CD4-positive, alpha-beta T cell treated with Interleukin-17A for 4 hours (primary cell): ENCODE data around the gene ST6GALNAC4.

Experiments used
- DNase-seq: peaks from one replicate; pipeline ENCODE4 v3.0.0-alpha.2; 2020; ENCODE audit warnings: mixed read lengths

The ST6GALNAC4 gene

DNA sequence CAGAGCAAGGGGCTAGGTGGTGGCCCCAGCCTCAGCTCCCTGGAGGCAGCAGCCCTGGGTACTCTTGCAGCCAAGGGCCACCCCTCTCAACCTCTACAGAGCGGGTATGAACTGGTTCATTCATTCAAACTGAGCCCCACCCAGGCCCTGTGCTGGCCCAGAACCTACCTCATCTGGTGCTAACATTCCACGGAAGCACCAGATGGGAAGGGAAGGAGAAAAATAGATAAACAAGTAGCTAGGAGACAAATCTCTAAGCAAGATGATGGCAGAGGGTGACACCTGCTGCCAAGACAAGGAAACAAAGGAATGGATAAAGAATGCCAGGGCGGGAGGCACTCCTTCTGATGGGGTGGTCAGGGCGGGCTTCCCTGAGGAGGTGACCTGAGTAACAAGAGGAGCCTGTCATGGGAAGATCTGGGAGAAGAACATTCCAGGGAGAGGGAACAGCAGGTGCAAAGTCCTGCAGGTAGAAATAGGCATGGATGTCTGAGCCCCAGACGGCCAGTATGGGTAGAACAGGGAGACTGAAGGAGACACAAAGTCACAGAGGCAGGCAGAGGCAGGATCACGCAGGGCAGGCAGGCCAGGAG lies 6.1 kb downstream of the ST6GALNAC4 start:
- peak; percentile 42 for DNase-seq

GRCh38 chr9:127909839-127910273 lies 7.0 kb downstream of the ST6GALNAC4 start:
- DNase-seq = no peak

DNA sequence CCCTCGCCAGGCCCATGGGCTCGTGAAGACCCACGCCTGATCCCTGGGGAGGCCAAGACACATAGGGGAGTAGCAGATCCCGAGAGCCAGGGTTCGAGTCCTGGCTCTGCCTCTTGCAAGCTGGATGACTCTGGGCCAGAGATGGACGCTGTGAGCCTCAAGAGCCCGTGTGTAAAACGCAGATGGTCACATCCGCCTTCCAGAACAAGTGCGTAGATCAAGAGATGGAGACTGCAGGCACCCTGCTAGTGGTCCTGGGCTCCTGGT lies 8.2 kb downstream of the ST6GALNAC4 start:
- DNase-seq = no peak

- DNase-seq = no peak
Observed at GRCh38 chr9:127907867-127908659, 8.8 kb downstream of the ST6GALNAC4 start.

GRCh38 chr9:127905788-127906191 lies 11.1 kb downstream of the ST6GALNAC4 start:
- DNase-seq = peak; percentile 82

DNA sequence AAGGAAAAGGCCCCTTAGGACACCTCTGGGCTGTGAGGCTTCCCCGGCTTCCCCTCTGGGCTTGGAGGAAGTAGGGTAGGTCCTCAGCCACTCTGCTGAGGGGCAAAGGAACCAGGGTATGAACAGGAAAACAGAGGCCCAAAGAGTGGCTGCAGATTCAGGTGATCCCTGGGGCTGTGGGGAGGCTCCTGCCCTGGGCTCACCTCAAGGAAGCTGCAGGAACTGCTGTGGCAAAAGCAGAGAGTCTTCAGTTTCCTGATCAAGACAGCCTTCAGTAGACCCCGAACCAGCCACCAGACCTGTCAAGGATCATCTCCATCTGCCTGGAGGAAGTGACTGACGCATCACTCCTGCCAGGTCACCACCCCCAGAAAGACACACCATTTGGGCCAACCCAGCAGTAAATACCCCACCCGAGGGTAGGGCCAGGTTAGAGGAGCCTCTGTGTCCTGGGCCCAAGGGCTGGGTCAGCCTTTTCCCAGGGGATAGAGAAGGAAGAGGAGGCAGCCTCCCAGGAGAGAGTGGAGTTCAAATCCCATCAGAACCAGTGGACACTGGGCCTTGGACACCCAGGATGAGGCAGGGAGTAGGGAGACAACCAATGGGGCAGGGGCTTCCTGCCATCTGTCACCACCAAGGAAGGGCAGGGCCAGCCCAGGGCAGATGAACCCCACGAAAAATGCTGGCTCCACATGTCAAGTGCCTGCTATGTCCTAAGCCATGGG lies 11.7 kb downstream of the ST6GALNAC4 start:
- peak; percentile 81 for DNase-seq

- peak; percentile 25 for DNase-seq
Observed at GRCh38 chr9:127904561-127905003, 12.3 kb downstream of the ST6GALNAC4 start.

GRCh38 chr9:127903557-127904475 lies 13.0 kb downstream of the ST6GALNAC4 start:
- DNase-seq = peak; percentile 83

- DNase-seq = peak; percentile 79
Observed at GRCh38 chr9:127899128-127899943, 17.5 kb downstream of the ST6GALNAC4 start, which contains the start of gene ST6GALNAC6. Gene ST6GALNAC6 (minus strand): TSS chr9:127899603. CDS start chr9:127897981, 1,622 bp downstream.

- DNase-seq = peak; percentile 24
Observed at GRCh38 chr9:127898433-127899127, 18.3 kb downstream of the ST6GALNAC4 start.

- DNase-seq = peak; percentile 58
Observed at GRCh38 chr9:127897193-127897692, 19.6 kb downstream of the ST6GALNAC4 start.

DNA sequence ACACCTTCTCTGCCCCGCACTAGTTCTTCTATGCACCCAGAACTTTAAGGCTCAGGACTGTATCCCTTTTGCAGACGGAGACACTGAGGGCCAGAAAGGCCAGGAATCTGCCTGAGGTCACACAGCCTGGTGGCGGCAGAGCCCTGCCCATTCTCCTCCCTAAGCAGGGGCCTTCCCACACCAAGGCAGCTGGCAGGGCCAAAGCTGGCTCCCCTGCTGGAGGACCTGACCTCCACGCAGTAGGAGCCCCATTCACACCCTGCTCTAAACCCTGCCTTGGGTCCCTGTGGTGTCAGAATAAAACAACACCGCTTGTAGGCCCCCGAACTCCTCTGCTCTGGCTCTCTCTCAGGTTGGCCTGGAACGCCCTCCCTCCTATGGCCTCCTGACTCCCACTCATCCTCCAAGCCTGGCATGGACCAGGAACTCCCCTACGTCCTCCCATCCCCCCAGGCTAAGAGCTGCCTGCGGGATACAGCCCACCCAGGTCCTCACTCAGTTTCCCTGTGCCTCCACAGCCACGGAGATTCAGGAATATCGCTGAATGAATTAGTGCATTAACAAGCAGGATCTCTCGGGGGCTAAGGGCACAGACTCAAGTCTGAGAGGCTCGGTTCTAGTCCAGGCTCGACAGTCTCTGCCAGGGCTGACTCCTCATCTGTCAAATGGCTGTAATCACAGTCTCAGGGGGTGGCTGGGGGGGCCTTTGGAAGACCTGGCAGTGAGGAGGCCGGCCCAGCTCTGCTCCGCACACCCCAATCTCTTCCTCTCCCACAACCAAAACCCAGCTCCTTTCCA lies 20.2 kb downstream of the ST6GALNAC4 start:
- DNase-seq = no peak

- no peak for DNase-seq
Observed at GRCh38 chr9:127895811-127896210, 21.0 kb downstream of the ST6GALNAC4 start.

DNA sequence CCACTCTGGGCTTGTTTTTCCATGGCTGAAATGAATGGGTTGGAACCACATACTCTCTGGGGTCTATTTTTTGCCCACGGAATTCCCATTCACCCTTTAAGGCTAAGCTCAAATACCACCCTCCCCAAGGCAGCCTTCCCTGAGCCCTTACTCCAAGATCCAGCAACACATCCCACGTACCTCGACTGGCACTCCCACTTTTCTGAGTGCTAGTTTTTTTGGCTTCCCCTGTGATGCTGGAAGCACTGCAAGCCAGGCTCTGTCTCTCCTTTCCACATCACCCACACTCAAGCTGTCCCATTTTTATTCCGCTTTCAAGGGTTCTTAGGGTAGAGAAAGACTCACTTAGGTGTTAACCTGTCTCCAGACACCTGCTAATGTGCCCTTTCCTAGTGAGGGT lies 23.4 kb downstream of the ST6GALNAC4 start:
- no peak for DNase-seq

DNA sequence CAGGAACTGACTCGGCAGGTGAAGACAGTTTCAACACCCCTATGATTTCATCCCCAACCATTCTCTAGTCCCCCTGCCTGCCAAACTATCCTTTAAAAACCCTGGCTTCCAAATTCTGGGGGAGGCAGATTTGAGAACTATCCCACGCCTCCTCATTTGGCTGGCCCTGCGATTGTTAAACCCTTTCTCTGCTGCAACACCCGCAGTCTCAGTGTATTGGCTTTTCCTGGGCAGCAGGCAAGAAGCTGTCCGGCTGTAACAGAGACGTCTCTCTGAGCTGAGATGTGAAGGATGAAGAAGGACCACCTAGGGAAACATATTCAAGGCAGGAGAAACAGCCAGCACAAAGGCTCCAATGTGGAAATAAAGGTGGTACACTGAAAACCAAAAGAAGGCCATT lies 24.0 kb downstream of the ST6GALNAC4 start:
- DNase-seq = no peak

DNA sequence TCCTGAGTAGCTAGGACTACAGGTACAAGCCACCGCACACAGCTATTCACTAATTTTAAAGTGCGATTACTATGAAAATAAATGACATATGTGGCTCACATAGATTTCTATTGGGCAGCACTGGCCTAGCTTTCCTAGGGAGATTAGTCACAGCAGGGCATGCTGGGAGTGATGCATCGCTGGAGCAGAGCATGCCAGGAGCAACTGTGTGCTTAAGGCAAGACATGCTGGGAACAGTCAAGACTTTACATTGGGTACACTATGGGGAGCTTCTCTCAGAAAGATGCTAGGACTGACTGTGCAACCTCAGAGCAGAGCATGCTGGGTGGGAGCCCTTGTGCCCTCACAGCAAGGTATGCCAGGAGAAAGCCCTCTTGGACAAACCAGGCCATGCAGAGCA lies 26.8 kb downstream of the ST6GALNAC4 start:
- DNase-seq = no peak

DNA sequence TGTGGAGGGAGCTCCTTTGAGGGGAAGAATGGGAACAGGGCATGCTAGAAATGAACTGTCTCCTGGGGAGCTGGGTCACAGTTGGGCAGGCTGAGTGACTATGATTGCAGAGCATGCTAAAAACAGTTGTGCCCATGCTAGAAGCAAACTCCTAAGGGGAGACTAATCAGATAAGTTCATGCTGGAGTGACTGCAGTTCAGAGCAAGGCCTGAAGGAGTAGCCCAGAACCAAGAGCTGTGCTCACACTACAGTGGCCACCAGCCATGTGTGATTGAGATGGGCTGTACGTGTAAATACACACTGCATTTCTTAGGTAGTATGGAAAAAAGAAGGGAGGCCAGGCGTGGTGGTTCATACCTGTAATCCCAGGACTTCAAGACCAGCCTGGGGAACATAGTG lies 29.0 kb downstream of the ST6GALNAC4 start:
- DNase-seq = no peak

DNA sequence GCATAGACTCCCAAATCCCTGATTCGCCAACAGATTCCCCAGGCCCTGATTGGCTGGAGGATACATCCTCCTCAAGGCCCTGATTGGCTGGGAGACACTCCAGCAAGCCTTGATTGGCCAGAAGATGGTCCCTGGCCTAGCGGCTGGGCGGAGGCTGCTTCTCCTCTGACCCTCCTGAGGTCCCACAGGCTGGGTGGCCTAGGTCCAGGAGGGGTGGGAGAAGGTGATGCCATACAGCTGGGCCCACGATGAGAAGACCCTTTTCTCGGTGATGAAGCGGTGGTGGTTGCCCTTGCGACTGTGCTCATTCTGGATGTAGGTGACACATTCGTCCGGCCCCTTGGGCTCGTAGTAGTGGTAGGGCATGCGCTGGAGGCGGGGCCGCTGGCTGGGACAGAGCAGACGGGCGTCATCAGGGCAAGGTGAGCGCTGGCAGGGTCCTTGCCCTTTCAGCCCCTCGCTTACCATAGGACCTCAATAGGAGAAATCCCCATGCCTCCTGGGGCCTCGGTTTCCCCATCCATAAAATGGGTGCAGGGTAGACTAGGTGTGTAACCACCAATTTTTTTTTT lies 30.4 kb downstream of the ST6GALNAC4 start:
- DNase-seq = no peak

DNA sequence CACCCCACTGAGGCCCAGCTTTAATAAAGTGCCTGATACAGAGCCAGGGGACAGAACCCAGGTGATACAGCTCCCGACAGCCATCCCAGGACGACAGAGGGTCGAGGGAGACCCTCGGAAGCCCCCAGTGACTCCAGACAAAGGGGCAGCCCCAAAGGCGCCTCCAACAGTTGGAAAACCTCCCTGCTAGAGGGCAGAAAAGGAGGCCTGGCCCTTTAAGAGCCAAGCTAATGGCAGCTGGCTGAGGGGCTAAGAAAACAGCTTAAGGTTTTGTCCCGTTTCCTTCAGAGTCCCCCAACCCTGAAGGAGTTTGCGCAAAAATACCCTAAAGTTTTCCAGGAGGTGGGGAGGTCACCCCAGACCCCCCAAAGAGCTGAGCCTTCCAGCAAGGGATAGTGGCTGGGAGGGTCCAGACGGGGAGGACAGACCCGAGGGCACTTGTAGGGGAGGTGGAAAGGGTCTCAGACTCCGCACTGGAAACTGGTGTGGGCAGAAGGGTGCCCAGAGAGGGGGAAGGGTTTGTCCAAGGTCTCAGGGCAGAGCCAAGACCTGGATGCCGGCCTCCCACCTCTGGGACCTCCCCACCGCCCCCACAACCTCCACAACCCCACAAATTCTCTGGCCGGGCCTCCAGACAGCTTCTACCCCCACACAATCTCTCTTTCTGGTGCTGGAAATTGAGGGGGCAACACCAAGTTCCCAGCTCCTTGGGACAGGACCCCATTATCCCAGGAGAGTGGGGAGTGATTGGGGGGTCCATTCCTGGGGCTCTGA lies 31.1 kb downstream of the ST6GALNAC4 start:
- no peak for DNase-seq
